Measurements from ENCODE around the gene SDHB. TPM values are rescaled to one million over a fixed set of nuclear protein-coding genes. Genes with fewer than 3 reads are reported as not detected.

Gene SDHB
- total RNA-seq, 6 donors from 2014 or later, result 37.7 to 98.7 (median 74.8) TPM

DNA sequence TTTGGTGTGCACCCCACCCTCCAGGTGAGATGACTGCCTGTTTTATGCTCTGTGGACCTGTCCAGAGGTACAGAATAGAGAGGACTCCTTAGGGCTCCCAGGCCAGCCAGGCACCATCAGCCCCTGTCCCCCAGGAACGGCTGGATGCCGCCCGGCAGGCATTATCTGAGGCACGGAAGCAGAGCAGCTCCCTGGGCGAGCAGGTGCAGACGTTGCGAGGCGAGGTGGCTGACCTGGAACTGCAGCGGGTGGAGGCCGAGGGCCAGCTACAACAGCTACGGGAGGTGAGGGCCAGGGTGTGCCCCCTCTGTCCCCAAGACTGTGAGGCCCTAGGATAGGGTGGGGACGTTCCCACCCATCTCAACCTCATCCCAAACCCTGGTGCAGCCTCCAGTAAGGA lies 84.2 kb downstream of the SDHB start:
- WGBS, 2 donors, result 96 to 97% methylated on average over 5 to 8 of the region's 12 CpGs
- no peaks in the 10 kb centered on the region for H3K9me3 ChIP-seq
- peaks cover 5 to 12% (median 9%) of the 10 kb centered on the region in 4 donors for H3K4me1 ChIP-seq
- no peaks in the 10 kb centered on the region for H3K27me3 ChIP-seq
- H3K36me3 ChIP-seq, result peaks cover 0 to 35% (median 20%) of the 10 kb centered on the region in 4 donors
- DNase-seq (peak in 1 of 2 donors; percentile 70), ATAC-seq (ENCODE audit: low FRiP score in 2 of 2) (no peak)
- no peak overlapping the region for H3K27ac ChIP-seq
- TF ChIP-seq, protein P1, sequence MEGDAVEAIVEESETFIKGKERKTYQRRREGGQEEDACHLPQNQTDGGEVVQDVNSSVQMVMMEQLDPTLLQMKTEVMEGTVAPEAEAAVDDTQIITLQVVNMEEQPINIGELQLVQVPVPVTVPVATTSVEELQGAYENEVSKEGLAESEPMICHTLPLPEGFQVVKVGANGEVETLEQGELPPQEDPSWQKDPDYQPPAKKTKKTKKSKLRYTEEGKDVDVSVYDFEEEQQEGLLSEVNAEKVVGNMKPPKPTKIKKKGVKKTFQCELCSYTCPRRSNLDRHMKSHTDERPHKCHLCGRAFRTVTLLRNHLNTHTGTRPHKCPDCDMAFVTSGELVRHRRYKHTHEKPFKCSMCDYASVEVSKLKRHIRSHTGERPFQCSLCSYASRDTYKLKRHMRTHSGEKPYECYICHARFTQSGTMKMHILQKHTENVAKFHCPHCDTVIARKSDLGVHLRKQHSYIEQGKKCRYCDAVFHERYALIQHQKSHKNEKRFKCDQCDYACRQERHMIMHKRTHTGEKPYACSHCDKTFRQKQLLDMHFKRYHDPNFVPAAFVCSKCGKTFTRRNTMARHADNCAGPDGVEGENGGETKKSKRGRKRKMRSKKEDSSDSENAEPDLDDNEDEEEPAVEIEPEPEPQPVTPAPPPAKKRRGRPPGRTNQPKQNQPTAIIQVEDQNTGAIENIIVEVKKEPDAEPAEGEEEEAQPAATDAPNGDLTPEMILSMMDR (IDR thresholded peaks at IDR 0.05), result no peak
- TF ChIP-seq POLR2AphosphoS5 (IDR thresholded peaks at IDR 0.05) (no peak), EP300 (IDR thresholded peaks at IDR 0.05) (no peak), POLR2A (IDR thresholded peaks at IDR 0.05) (no peak)
- no peak overlapping the region for H3K4me3 ChIP-seq

DNA sequence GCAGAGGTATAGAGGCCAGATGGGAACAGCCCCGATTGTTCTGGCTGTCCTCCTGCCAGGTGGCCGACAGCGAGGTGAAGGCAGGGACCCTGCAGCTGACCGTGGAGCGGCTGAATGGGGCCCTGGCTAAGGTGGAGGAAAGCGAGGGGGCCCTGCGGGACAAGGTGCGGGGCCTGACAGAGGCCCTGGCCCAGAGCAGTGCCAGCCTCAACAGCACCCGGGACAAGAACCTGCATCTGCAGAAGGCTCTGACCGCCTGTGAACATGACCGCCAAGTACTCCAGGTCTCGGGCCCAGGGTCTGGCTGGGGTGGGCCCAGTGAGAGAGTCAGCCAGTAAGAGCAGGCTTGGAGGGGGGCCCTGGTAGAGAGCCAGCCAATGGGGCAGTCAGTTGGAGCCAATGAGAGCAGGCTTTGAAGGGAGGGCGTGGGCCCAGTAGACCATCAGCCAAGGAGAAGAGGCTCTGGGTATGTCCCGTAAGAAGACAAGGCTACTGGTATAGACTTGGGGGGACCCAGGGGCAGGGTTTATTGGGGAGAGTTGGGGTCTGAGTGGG lies 84.7 kb downstream of the SDHB start:
- Histone ChIP-seq H3K9me3 (no peaks in the 10 kb centered on the region), H3K4me1 (peaks cover 5 to 12% (median 9%) of the 10 kb centered on the region in 4 donors), H3K27ac (no peak overlapping the region), H3K27me3 (no peaks in the 10 kb centered on the region), H3K4me3 (no peak overlapping the region), H3K36me3 (peaks cover 0 to 35% (median 20%) of the 10 kb centered on the region in 4 donors)
- no peak for ATAC-seq (ENCODE audit: low FRiP score in 2 of 2)
- WGBS, 2 donors, result 89 to 93% methylated on average over 11 to 13 of the region's 14 CpGs
- TF ChIP-seq EP300 (IDR thresholded peaks at IDR 0.05), result no peak
- no peak for TF ChIP-seq POLR2AphosphoS5 (IDR thresholded peaks at IDR 0.05)
- TF ChIP-seq POLR2A (IDR thresholded peaks at IDR 0.05), result no peak
- TF ChIP-seq, protein P1 (IDR thresholded peaks at IDR 0.05), result no peak
- peak in 1 of 2 donors; percentile 65 for DNase-seq

Other genes with a start within 250 kb of the SDHB start
- over 10,000 TPM in 1 of 6 donors, 1,000 to 10,000 TPM in 2, under 1 TPM in 3; under 0.01 to 14,413 (median 1,360) TPM for gene RNU1-2, start 158.1 kb downstream of the SDHB start, total RNA-seq
- 100 to 1,000 TPM in 2 of 6 donors, 10 to 100 TPM in 4; 21.0 to 184 (median 48.9) TPM for gene CROCC, start 132.1 kb downstream of the SDHB start, total RNA-seq
- 10 to 100 TPM in 2 of 6 donors, 1 to 10 TPM in 4; 2.1 to 21.7 (median 7.2) TPM for gene MFAP2, start 73.4 kb downstream of the SDHB start, total RNA-seq
- 100 to 1,000 TPM in 1 of 6 donors, 10 to 100 TPM in 5; 39.2 to 110 (median 66.5) TPM for gene ATP13A2, start 42.1 kb downstream of the SDHB start, total RNA-seq
- 10 to 100 TPM in 2 of 6 donors, 1 to 10 TPM in 4; 1.9 to 25.2 (median 4.9) TPM for gene PADI2, start 65.4 kb upstream of the SDHB start, total RNA-seq
- not detected for gene PADI1, start 151.1 kb upstream of the SDHB start, total RNA-seq
- gene PADI3, start 195.1 kb upstream of the SDHB start, total RNA-seq, result not detected

All from upper lobe of left lung (tissue), 6 donors.